KMS-11 (cell line): ENCODE results near the gene ANKHD1.

Experiments used
- H2AFZ ChIP-seq: fragments of 200-600 bp; sonication (generic); 2 replicates; pipeline ENCODE4 v1.6.1; 2016; ENCODE audit warnings: antibody characterized with exemption, mixed run types, low read depth
- H3K27ac ChIP-seq: fragments of 200-600 bp; sonication (generic); 2 replicates; pipeline ENCODE4 v1.6.1; 2016; ENCODE audit warnings: mild to moderate bottlenecking, mixed run types
- H3K27me3 ChIP-seq: fragments of 200-600 bp; sonication (generic); 2 replicates; pipeline ENCODE4 v1.6.1; 2017; ENCODE audit warnings: mild to moderate bottlenecking, low read depth, mixed run types, moderate library complexity; ENCODE audit not compliant: insufficient read depth
- H3K36me3 ChIP-seq: fragments of 200-600 bp; sonication (generic); 2 replicates; pipeline ENCODE4 v1.6.1; 2017; ENCODE audit warnings: mild to moderate bottlenecking, mixed run types; ENCODE audit not compliant: insufficient read depth
- H3K4me1 ChIP-seq: fragments of 200-600 bp; sonication (generic); 2 replicates; pipeline ENCODE4 v1.6.1; 2016; ENCODE audit warnings: mild to moderate bottlenecking, low read depth, mixed run types; ENCODE audit not compliant: poor library complexity, severe bottlenecking
- H3K4me2 ChIP-seq: fragments of 200-600 bp; sonication (generic); 2 replicates; pipeline ENCODE4 v1.7.0; 2016; ENCODE audit warnings: mild to moderate bottlenecking, mixed run types
- H3K4me3 ChIP-seq: fragments of 200-600 bp; sonication (generic); IDR thresholded peaks from 2 replicates; pipeline ENCODE4 v1.6.1; 2017; ENCODE audit warnings: low read depth, low read length, mixed read lengths; ENCODE audit not compliant: insufficient read depth
- H3K79me2 ChIP-seq: fragments of 200-600 bp; sonication (generic); 2 replicates; pipeline ENCODE4 v1.6.1; 2016; ENCODE audit warnings: low read depth, mixed run types; ENCODE audit not compliant: insufficient read depth
- H3K9ac ChIP-seq: fragments of 200-600 bp; sonication (generic); 2 replicates; pipeline ENCODE4 v1.6.1; 2016; ENCODE audit warnings: mild to moderate bottlenecking, mixed run types
- H4K20me1 ChIP-seq: fragments of 200-600 bp; sonication (generic); 2 replicates; pipeline ENCODE4 v1.6.1; 2016; ENCODE audit warnings: mild to moderate bottlenecking, mixed run types; ENCODE audit not compliant: insufficient read depth
- TF ChIP-seq, protein P1 (sequence below): fragments of 200-600 bp; sonication (generic); conservative IDR thresholded peaks from 2 replicates; pipeline ENCODE4 v1.6.1; 2017; ENCODE audit warnings: low read depth, mild to moderate bottlenecking, antibody characterized with exemption, low read length, moderate library complexity, mixed read lengths

The ANKHD1 gene

DNA sequence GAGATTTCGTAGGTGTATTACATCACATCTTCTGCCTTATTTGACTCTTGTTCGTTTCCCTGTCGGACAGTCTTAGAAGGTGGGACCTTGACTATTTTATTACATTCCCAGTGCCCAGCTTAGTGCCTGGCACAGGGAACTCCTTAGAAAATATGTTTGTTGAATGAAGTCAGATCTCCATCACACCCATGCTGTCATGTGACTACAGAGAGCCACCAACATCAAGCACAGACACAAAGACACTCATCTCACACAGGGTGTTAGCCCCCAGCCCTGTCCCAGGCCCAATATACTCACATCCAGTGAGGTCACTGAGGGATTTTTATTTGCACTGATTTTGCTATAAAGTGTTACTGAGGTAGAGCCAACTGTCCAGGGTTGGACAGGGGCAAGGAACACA lies 156.3 kb downstream of the ANKHD1 start:
- H3K27ac ChIP-seq: peak overlapping the region; percentile 40; the same call in 1 of the 2 replicates
- no peaks in the 10 kb centered on the region for H4K20me1 ChIP-seq
- H3K79me2 ChIP-seq: peaks cover 39% of the 10 kb centered on the region
- peak overlapping the region; percentile 75 for H3K4me2 ChIP-seq
- TF ChIP-seq, protein P1, sequence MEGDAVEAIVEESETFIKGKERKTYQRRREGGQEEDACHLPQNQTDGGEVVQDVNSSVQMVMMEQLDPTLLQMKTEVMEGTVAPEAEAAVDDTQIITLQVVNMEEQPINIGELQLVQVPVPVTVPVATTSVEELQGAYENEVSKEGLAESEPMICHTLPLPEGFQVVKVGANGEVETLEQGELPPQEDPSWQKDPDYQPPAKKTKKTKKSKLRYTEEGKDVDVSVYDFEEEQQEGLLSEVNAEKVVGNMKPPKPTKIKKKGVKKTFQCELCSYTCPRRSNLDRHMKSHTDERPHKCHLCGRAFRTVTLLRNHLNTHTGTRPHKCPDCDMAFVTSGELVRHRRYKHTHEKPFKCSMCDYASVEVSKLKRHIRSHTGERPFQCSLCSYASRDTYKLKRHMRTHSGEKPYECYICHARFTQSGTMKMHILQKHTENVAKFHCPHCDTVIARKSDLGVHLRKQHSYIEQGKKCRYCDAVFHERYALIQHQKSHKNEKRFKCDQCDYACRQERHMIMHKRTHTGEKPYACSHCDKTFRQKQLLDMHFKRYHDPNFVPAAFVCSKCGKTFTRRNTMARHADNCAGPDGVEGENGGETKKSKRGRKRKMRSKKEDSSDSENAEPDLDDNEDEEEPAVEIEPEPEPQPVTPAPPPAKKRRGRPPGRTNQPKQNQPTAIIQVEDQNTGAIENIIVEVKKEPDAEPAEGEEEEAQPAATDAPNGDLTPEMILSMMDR: no peak
- no peak overlapping the region; the same call in 1 of the 2 replicates for H3K9ac ChIP-seq
- peak overlapping the region; percentile 55; the same call in 1 of the 2 replicates for H2AFZ ChIP-seq
- no peaks in the 10 kb centered on the region for H3K36me3 ChIP-seq
- no peak overlapping the region for H3K4me3 ChIP-seq
- no peaks in the 10 kb centered on the region for H3K27me3 ChIP-seq
- peaks cover 42% of the 10 kb centered on the region for H3K4me1 ChIP-seq

DNA sequence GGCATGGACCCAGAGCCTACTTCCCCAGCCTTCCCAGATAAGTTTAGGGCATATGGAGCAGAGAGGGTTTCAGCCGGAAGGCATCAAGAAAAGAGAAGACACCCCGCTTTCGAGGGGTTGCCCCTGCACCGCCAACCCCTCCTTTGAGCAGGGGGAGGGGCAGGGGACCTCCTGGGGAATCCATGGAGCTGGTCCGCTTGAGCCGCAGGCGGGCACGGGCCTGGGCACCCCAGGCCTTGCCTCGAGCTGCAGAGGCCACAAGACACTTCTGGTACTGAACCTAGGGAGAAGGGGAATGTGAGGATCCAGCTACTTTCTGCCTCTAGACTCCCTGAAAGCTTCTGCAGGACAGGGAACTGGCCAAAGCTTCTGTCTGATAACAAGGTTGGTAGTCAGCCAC lies 156.9 kb downstream of the ANKHD1 start:
- H3K27ac ChIP-seq: no peak overlapping the region
- H3K4me1 ChIP-seq: peaks cover 42% of the 10 kb centered on the region
- H3K9ac ChIP-seq: no peak overlapping the region

DNA sequence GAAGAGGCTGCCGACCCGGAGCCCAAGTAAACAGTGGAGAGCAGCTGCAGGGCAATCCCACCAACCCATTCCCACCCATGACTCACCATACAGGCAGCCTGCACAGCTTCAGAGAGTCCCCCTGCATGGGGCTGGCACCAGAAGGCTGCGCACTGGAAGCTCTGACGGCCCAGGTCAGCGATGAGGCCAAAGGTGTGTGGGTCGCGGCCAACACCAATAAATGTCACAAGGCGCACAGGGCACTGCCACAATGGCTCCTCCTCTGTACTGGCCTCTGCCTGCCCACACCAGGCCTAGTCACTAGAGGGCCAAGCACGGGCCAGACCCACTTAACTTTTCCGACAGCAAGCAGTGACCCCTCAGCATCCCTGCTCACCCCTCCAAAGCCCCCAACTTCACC lies 158.6 kb downstream of the ANKHD1 start:
- no peak overlapping the region for H3K4me2 ChIP-seq
- no peak overlapping the region for H2AFZ ChIP-seq
- H3K4me1 ChIP-seq: peaks cover 27% of the 10 kb centered on the region
- H3K36me3 ChIP-seq: no peaks in the 10 kb centered on the region
- H3K4me3 ChIP-seq: no peak overlapping the region
- no peaks in the 10 kb centered on the region for H4K20me1 ChIP-seq
- TF ChIP-seq, protein P1: no peak
- H3K79me2 ChIP-seq: peaks cover 23% of the 10 kb centered on the region
- H3K27ac ChIP-seq: no peak overlapping the region
- no peak overlapping the region for H3K9ac ChIP-seq
- H3K27me3 ChIP-seq: no peaks in the 10 kb centered on the region

More for the DNA sequence above, 156.9 kb downstream of the ANKHD1 start:
- no peak overlapping the region; the same call in 1 of the 2 replicates for H3K4me2 ChIP-seq
- no peaks in the 10 kb centered on the region for H3K27me3 ChIP-seq
- TF ChIP-seq, protein P1: no peak
- peaks cover 34% of the 10 kb centered on the region for H3K79me2 ChIP-seq
- H4K20me1 ChIP-seq: no peaks in the 10 kb centered on the region
- H3K4me3 ChIP-seq: no peak overlapping the region
- H3K36me3 ChIP-seq: no peaks in the 10 kb centered on the region
- H2AFZ ChIP-seq: no peak overlapping the region

DNA sequence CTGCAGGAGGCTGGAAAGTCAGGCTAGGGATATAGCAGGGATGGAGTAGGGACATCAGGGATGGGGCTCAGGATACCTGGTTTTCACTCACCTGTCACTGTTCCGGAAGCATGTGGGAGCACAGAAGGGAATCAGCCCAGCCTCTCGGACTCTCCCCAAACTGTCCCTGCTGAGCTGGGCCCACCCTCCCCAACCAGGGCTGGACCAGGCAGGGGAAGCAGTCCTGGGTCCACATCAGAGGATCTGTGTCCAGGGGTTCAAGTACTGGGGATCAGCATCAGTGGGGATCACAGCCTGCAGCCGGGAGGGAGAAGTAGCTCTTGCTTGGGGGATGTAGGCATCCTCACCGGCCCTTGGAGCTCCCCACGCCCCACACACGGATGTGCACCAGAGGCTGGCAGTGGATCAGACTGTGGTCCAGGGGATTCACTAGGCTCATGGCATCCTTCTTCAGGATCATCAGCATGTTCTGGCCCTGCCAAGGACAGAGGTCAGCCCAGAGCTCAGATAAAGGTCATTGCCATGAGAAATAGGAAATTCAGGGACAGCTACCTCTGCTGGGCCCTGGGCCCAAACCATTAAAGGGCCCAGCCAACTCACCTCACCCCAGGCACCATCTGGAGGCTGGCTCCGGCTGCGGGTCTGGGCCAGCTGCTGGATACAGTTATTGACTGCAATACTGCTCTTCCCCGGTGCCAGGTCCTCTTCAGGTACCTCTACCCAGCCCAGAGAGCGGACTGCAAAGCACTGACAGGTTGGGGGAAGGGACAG lies 160.3 kb downstream of the ANKHD1 start:
- H4K20me1 ChIP-seq: no peaks in the 10 kb centered on the region
- H3K79me2 ChIP-seq: peaks cover 23% of the 10 kb centered on the region
- no peak overlapping the region for H3K4me2 ChIP-seq
- H2AFZ ChIP-seq: no peak overlapping the region
- H3K9ac ChIP-seq: no peak overlapping the region
- H3K27ac ChIP-seq: no peak overlapping the region
- no peak overlapping the region for H3K4me3 ChIP-seq
- TF ChIP-seq, protein P1: no peak
- peaks cover 25% of the 10 kb centered on the region for H3K4me1 ChIP-seq
- H3K36me3 ChIP-seq: no peaks in the 10 kb centered on the region
- no peaks in the 10 kb centered on the region for H3K27me3 ChIP-seq
